NOMO-1 (cell line): Measurements from ENCODE around the gene STT3A.
"Not testable (repeated sequence)": the region's sequence is repeated elsewhere in the genome, so short reads cannot be mapped to it uniquely, and the experiment has no call there.

Experiments used
- DNase-seq, 2 experiments: peaks; one replicate each; lab custom pipeline; 2025; ENCODE audit not compliant: unreplicated experiment in 2 of 2; lab: John Stamatoyannopoulos, UW

The STT3A gene

DNA sequence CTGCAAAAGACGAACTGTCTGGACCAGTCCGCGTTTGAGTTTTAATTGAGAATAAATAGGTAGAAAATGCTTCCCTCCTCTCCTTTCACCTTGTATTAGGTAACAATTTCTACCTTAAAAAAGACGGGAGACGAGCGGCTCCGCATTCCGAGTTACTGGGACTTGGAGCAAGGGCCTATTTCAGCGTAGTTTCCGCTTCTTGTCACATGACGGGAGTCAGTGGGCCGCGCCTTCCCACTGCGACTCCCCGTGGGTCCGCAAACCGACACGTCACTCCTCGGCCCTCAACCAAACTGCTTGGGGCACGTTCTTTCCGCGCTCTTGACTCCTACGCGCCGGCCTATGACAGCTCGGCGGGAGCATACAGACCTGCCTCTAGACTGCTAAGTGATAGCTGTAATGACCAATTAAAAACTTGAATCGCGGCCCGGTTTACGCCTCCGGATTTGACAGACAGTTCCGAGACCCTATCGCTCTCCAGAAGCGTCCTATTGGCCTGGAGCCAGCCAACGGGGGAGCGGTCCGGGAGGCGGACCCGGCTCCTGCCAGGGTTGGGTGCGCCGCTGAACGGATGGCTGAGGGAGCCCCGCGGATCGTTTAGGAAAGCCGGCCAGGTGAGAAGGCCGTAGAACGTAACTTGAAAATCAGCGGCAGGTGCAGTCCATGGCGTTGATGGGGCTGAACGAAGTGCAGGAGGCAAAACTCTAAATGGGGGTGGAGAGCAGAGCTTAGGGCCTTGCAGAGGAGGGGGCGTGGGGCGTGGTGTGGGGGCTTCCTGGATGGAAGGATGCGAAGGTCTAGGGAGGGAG lies at the start of gene STT3A:
Gene STT3A (plus strand): TSS at position 548 of the 809 bp plus-strand sequence. CDS start 3,064 bp downstream, outside the sequence.
- peak; percentile 98 to 100 for DNase-seq

GRCh38 chr11:125550780-125551179 lies 41.9 kb upstream of the STT3A start:
- DNase-seq: no peak

GRCh38 chr11:125551835-125552342 lies 40.8 kb upstream of the STT3A start:
- no peak for DNase-seq

- DNase-seq: no peak
These were observed 39.7 kb upstream of the STT3A start for GRCh38 chr11:125552927-125553326.

GRCh38 chr11:125553357-125553756 lies 39.3 kb upstream of the STT3A start:
- DNase-seq: no peak

- DNase-seq: no peak
These were observed 38.6 kb upstream of the STT3A start for GRCh38 chr11:125554038-125554437.

DNA sequence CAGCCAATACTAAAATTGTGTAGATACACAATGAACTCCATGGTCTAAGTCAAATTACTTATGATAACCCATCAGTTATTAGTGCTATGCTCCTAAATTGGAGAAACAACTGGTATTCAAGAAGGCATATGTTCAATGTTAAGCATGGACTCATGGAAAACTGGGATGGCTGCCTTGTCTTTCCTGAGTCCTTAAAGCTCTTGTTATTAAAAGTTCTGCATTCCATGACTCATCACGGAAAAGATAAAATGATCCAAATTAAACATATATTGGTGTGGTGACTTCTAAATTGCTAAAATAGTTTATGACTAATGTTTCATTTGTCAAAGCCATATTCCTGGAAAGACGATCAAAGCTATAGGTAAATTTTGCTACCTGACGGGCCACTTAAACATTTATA lies 32.8 kb upstream of the STT3A start:
- DNase-seq: no peak

GRCh38 chr11:125561924-125562323 lies 30.7 kb upstream of the STT3A start:
- no peak for DNase-seq

GRCh38 chr11:125562430-125562829 lies 30.2 kb upstream of the STT3A start:
- DNase-seq: no peak

DNA sequence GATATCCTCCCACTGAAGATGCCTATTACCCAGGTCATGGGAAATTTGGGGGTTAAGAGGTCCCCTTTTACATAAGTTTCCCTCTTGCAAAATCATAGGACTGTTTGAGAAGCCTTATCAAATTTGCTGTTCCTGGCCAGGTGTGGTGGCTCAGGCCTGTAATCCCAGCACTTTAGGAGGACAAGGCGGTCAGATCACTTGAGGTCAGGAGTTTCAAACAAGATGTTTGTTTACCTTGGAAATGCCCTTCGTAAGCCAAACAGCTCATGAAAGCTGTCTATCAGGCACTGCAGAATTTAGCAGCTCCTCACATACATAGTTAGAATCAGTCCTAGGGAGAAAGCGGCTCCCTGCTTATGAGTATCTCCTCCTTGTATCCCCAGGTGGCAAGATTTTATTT lies 28.3 kb upstream of the STT3A start:
- DNase-seq: no peak

DNA sequence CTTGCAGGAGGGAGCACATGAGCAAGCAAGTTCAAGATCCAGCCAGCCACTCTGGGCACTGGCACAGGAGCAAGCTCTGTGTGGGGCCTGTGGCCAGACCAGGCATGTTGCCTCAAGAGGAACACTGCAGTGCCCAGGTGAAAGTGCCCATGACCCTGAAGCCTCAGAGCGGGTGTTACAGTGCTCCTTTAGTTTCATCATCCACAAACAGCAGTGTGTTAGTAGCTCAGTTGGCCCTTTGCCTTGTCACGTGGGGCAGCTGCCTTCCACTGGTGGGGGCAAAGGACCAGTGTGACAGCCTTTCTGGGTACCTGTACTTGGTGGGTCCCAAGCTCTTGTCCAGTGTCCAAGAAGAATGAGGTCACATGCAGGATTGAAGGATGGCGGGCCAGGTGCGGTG lies 26.4 kb upstream of the STT3A start:
- DNase-seq: no peak

DNA sequence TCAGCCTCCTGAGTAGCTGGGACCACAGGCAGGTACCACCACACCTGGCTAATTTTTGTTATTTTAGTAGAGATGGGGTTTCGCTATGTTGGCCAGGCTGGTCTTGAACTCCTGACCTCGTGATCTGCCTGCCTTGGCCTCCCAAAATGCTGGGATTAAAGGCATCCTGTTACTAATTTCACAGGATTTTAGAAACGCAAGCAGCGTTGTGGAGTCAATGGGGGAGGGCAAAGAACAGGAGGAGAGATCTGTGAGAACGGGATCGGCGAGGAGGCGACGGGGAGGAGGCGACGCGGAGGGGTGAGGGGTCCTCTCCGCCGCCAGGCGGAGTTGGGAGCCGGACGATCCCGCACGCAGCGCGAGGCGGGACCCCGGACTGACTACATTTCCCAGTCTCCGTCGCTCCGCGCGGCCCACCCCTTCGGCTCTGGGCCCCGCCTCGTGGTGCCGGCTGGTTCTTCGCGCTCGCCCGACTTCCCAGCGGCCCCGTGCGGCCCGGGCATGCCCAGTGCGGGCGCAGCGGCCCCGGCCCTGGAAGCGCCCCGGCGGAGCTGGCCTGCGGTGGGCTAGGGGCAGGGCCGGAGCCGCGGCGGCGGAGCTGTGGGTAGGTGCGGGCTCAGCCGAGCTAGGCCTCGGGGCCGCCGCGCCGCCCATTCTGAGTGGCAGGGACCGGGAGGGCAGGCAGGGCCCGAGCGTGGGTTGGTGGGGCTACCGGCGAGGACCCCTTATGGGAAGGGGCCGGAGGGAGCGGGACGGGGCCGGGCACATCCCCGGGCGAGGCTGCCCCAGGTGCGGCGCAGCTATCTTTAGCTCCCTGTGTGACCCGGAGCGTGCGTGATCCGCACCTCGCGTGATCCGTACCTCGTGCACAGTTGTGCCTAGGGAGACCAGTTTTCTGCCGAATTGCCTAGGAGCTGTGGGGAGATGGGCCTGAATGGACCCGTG lies 23.4 kb upstream of the STT3A start, which contains the start of gene EI24:
Gene EI24 (plus strand): TSS at position 508 of the 945 bp plus-strand sequence. CDS start 3,051 bp downstream, outside the sequence.
- DNase-seq: peak; percentile 80 to 89

DNA sequence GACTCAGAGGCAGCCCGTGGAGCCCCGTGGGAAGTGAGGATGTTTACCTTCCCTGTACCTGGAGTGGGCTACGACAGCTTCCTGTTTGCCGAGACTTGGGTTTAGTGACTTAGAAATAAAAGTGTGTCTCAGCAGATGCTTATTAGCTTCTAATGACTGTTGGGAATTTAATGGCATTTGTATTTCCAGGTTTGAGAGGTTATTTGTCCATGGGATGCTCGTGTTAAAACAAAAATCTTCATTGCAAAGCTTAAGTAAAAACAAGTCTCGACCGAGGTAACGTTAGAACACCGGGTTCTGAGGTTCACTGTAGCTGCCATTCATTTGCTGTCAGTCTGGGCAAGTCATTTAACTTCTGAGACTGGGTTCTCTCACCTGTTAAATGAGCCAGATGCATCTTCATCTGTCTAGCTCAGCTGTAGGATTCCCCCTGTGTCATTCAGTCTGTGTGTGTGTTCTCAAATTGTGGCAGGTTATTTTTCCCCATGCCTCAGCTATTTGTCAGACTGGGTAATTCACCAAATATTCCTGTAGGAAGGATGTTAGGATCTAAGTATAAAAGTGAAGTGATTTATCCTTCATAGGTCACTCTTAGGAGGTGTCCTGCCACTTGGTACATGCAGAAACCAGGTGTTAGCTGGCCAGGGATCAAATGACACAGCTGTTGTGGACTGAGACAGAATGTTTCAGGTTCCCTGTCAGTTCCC lies 22.6 kb upstream of the STT3A start:
- DNase-seq: peak in 1 of 2 experiments; percentile 6

GRCh38 chr11:125570952-125571351 lies 21.7 kb upstream of the STT3A start:
- no peak for DNase-seq

GRCh38 chr11:125572916-125573315 lies 19.7 kb upstream of the STT3A start:
- no peak for DNase-seq

DNA sequence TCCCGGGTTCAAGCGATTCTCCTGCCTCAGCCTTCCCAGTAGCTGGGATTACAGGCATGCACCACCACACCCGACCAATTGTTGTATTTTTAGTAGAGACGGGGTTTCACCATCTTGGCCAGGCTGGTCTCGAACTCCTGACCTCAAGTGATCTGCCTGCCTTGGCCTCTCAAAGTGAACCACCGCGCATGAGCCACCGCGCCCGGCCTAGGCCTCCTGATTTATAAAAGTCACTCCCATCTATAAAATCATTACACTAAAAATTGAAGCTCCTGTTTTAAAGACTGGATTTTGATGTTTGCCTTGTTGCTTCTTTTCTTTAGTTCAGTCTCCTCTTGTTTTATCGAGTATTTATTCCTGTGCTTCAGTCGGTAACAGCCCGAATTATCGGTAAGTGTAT lies 15.5 kb upstream of the STT3A start:
- not testable (repeated sequence) for DNase-seq

DNA sequence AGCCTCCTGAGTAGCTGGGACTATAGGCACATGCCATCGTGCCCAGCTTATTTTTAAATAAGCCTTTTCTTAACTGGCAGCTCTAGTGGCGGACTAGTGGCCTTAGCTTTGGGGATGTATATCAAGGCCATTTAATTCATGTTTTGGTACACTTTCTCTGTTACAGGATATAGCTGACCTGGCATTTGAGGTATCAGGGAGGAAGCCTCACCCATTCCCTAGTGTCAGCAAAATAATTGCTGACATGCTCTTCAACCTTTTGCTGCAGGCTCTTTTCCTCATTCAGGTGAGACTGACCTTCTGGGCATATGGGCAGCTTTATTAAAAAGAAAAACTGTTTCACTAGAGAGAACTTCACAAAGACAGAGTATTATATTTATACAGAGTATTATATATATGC lies 13.9 kb upstream of the STT3A start:
- DNase-seq: no peak

- DNase-seq: no peak
These were observed 12.8 kb upstream of the STT3A start for GRCh38 chr11:125579811-125580210.

DNA sequence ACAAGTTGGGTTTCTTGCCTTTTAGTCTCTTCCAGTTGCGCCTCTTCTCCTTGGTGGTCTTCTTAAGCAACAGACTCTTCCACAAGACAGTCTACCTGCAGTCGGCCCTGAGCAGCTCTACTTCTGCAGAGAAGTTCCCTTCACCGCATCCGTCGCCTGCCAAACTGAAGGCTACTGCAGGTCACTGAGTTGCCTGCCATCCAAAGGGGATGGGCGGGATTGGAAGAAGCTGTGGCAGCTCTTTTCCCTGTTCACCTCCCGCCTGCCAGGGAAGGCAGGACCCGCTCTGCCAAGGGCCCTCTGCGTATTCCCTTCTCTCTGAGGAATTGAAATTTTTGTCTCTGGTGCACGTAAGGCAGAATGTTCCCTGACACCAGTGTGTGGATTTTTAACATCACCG lies 9.2 kb upstream of the STT3A start:
- DNase-seq: no peak

DNA sequence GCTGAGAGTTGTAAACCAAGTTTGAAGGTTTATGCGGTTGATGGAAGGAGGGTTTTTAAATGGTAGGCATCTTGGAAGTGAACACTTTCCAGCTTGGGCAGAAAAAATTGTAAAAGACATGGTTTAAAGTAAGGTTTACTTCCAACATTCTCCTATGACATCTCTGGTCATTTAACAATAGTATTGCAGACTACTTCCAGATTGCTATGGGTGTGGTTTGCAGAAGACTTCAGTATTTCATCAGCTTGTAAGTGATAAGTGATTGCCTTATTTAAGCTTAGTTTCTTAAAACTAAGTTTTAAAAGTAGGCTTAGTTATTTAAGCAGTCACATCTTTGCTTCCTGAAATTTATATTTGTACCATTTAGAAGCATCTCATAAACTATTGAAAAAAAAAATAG lies 7.2 kb upstream of the STT3A start:
- no peak for DNase-seq

- no peak for DNase-seq
These were observed 6.0 kb upstream of the STT3A start for GRCh38 chr11:125586623-125587022.
